SKM-1 treated with dmso at 0.1 percent for 144 hours (cell line): ENCODE results near the gene ARGLU1.

Experiments used
- DNase-seq: peaks from one replicate; lab custom pipeline; 2025; ENCODE audit not compliant: unreplicated experiment; lab: John Stamatoyannopoulos, UW

ARGLU1 gene

GRCh38 chr13:106548064-106548696, 19.8 kb downstream of the ARGLU1 start:
- no peak for DNase-seq

- no peak for DNase-seq
Observed at GRCh38 chr13:106541826-106542225, 26.1 kb downstream of the ARGLU1 start.

- no peak for DNase-seq
Observed at GRCh38 chr13:106540613-106541012, 27.3 kb downstream of the ARGLU1 start.

- no peak for DNase-seq
Observed at GRCh38 chr13:106537521-106537920, 30.4 kb downstream of the ARGLU1 start.

GRCh38 chr13:106536244-106537034, 31.5 kb downstream of the ARGLU1 start:
- peak; percentile 63 for DNase-seq

- peak; percentile 81 for DNase-seq
Observed at GRCh38 chr13:106535552-106536243, 32.2 kb downstream of the ARGLU1 start, which contains the start of gene EFNB2. EFNB2 (minus strand) TSS chr13:106535662; CDS start chr13:106534964, 698 bp downstream.

GRCh38 chr13:106534639-106535551, 33.0 kb downstream of the ARGLU1 start:
- no peak for DNase-seq

- no peak for DNase-seq
Observed at GRCh38 chr13:106533943-106534638, 33.8 kb downstream of the ARGLU1 start.

GRCh38 chr13:106533101-106533942, 34.6 kb downstream of the ARGLU1 start:
- DNase-seq: peak; percentile 26

- DNase-seq: no peak
Observed at GRCh38 chr13:106532111-106532929, 35.6 kb downstream of the ARGLU1 start.

- no peak for DNase-seq
Observed at GRCh38 chr13:106530980-106531481, 36.9 kb downstream of the ARGLU1 start.

- no peak for DNase-seq
Observed at GRCh38 chr13:106530171-106530851, 37.6 kb downstream of the ARGLU1 start.

GRCh38 chr13:106529415-106530170, 38.3 kb downstream of the ARGLU1 start:
- DNase-seq: no peak

GRCh38 chr13:106528718-106529414, 39.1 kb downstream of the ARGLU1 start:
- DNase-seq: no peak

GRCh38 chr13:106527826-106528225, 40.1 kb downstream of the ARGLU1 start:
- DNase-seq: no peak

- DNase-seq: no peak
Observed at GRCh38 chr13:106527445-106527801, 40.5 kb downstream of the ARGLU1 start.
